ENCODE measurements around the gene PRR11.
"Not testable (repeated sequence)": the region's sequence is repeated elsewhere in the genome, so short reads cannot be mapped to it uniquely, and the experiment has no call there.

Gene PRR11

GRCh38 chr17:59155439-59156177, at the start of gene PRR11:
TSS of gene PRR11 (plus strand) at chr17:59155746. CDS start at chr17:59169753, 14,007 bp downstream.
- H3K4me3 ChIP-seq (ENCODE audit: low read depth, low read length) = peak within 1 kb of the TSS; percentile 91

GRCh38 chr17:59105852-59106462, 49.6 kb upstream of the PRR11 start:
- peak overlapping the region; percentile 91 for H3K4me3 ChIP-seq (ENCODE audit: low read depth, low read length)

GRCh38 chr17:59106463-59107305, 48.9 kb upstream of the PRR11 start, which contains the start of gene TRIM37:
TSS of gene TRIM37 (minus strand) at chr17:59106880. CDS start at chr17:59106461, 419 bp downstream.
- H3K4me3 ChIP-seq (ENCODE audit: low read depth, low read length) = peak within 1 kb of the TSS; percentile 91

DNA sequence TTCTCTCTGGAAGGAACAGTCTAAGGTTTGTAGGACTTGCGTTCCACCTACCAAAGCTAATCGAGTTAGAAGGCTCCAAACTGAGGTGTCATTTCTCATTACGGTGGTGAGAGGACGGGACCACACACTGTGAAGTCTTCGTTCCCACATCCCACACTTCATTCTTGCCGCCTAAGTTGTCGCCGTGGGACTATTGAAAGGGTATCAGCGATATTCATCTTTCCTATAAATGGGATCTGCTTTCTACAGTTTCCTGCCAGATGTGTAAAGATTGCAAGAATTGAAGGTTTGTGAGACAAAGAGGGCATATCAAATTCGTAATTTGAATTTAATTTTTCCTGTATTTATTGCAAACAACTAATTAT, 48.3 kb upstream of the PRR11 start:
- H3K4me3 ChIP-seq (ENCODE audit: low read depth, low read length) = peak overlapping the region; percentile 52

DNA sequence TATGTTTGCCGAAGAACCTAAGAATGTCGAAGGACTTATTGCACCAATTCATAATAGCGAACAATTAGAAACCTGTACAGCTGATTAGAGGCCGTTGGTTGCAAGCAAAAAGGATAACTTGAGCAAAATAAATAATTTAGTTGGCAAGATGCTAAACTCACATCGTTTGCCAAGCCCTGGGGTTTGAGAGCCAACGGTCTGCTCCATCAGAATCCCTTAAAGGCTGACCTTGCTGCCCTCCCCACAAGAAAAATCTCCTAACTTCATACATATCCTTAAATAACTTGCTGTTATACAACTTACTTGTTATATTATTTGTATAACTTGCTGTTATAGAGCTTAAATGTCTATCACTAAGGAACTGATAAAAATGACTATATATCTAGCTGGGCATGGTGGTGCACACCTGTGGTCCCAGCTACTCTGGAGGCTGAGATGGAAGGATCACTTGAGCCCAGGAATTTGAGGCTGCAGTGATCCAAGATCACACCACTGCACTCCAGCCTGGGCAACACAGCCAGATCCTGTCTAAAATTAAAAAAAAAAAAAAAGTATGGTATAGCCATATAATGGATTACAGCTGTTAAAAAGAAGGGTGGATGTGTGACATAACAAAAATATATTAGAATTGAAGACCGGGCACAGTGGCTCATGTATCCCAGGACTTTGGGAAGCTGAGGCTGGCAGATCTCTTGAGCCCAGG, 47.0 kb upstream of the PRR11 start:
- H3K4me3 ChIP-seq (ENCODE audit: low read depth, low read length) = no peak overlapping the region

DNA sequence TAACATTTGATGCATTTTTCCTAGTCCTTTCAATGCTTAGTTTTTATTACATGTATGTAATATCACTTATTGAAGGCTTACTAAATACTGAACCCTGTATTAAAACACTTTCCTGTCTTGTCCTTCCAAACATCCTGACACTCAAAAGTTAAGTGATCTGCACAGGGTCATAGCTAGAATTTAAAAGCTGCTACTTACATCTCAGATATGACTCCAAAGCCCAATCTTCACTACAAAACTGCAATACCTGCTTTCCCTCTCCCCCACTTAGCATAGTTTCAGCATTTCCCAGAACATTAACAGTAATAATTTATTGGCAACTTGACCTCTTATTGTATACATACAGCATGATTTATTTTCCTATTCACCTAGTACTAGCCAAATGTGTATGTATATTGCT, 44.6 kb upstream of the PRR11 start:
- H3K4me3 ChIP-seq (ENCODE audit: low read depth, low read length) = no peak overlapping the region

GRCh38 chr17:59111539-59111938, 44.0 kb upstream of the PRR11 start:
- no peak overlapping the region for H3K4me3 ChIP-seq (ENCODE audit: low read depth, low read length)

- no peak overlapping the region for H3K4me3 ChIP-seq (ENCODE audit: low read depth, low read length)
Observed at GRCh38 chr17:59115474-59115873, 40.1 kb upstream of the PRR11 start.

- no peak overlapping the region for H3K4me3 ChIP-seq (ENCODE audit: low read depth, low read length)
Observed at GRCh38 chr17:59121901-59122480, 33.6 kb upstream of the PRR11 start.

- no peak overlapping the region for H3K4me3 ChIP-seq (ENCODE audit: low read depth, low read length)
Observed at GRCh38 chr17:59124665-59125064, 30.9 kb upstream of the PRR11 start.

GRCh38 chr17:59126809-59127417, 28.6 kb upstream of the PRR11 start:
- no peak overlapping the region for H3K4me3 ChIP-seq (ENCODE audit: low read depth, low read length)

DNA sequence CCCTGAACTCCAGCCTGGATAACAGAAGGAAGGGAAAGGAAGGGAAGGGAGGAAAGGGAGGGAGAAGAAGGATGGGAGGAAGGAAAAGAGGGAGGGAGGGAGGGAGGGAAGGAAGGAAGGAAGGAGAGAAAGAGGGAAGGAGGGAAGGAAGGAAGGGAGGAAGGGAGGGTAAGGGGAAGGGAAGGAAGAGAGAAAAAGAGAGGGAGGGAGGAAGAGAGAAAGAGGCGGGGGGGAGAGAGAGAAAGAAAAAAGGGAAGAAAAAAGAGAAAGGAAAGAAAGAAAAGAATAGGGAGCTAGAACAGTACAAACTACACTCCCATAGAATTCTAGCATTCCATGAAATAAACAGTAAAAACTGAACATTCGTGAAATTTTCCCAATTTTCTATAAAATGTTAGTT, 25.7 kb upstream of the PRR11 start:
- no peak overlapping the region for H3K4me3 ChIP-seq (ENCODE audit: low read depth, low read length)

DNA sequence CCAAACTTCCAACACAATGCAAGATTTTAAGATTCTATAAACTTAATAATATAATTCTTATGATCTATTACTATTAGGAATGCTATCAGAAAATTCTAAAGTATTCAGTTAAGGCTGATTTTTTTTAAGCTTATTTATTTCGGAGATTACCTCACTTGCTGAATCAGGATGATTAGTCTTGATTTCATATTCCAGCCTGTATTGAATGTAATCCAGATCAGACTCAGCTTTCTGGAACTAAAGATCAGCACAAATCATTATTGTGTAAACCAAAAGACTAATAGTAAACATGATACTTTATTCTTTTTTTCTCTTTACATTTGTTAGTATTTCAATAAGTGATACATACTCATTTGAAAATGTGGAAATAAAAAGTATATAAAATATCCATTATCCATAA, 24.4 kb upstream of the PRR11 start:
- no peak overlapping the region for H3K4me3 ChIP-seq (ENCODE audit: low read depth, low read length)

DNA sequence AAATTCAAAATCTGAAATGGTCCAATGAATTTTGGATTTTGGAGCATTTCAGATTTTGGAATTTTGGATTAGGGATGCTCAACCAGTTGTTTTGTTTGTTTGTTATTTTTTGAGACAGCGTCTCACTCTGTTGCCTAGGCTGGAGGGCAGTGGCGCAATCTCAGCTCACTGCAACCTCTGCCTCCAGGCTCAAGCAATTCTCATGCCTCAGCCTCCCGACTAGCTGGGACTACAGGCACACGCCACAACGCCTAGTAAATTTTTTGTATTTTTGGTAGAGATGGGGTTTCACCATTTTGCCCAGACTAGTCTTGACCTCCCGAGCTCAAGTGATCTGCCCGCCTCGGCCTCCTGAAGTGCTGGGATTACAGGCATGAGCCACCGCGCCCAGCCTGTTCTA, 17.2 kb upstream of the PRR11 start:
- H3K4me3 ChIP-seq (ENCODE audit: low read depth, low read length) = not testable (repeated sequence)

DNA sequence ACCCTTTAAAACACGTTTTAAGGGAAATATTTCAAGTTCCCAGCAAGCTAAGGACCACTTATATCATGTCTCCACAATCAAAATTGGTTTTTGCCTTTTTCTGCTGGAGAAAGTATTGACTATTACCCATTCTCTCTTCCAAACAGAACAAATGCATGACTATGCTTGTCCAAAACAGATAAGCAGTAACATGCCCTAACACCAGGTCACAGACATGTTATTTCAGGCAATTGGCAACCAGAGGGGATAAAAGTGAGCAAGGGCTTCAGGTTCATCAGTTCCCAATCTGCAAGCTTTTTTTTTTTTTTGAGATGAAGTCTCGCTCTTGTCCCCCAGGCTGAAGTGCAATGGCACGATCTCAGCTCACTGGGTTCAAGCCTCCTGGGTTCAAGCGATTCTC, 15.6 kb upstream of the PRR11 start:
- no peak overlapping the region for H3K4me3 ChIP-seq (ENCODE audit: low read depth, low read length)

DNA sequence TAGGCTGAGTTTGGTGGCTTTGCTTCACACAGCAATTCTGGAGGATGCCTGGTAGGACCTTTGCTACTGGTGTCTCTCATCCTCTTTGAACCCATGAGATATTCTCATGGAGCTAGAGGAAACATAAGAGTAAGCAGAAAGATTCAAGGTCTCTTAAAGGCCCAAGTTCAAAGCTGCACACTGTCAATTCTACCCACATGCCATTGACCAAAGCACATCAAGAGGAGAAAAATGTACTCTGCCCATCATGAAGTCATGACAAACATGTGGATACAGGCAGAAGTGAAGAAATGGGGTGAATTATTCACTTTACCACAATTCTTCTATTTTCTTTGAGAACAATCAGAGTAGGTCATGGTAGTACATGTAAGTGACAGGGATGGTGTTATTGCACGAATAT, 13.7 kb upstream of the PRR11 start:
- H3K4me3 ChIP-seq (ENCODE audit: low read depth, low read length) = no peak overlapping the region

- H3K4me3 ChIP-seq (ENCODE audit: low read depth, low read length) = no peak overlapping the region
Observed at GRCh38 chr17:59145571-59146096, 9.9 kb upstream of the PRR11 start.

DNA sequence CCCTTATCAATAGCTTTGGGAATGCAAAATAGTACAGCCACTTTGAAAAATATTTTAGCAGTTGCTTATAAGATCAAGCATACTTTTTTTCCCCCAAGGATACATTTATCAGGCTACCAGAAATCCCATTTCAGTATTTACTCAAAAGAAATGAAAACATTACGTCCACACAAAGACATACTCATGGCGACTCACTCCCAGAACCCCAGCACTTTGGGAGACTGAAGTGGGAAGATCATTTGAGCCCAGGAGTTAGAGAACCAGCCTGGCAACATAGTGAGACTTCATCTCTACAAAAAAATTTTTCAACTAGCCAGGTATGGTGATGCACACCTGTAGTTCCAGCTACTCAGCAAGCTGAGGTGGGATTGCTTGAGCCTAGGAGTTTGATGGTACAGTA, 6.5 kb upstream of the PRR11 start:
- H3K4me3 ChIP-seq (ENCODE audit: low read depth, low read length) = no peak overlapping the region

DNA sequence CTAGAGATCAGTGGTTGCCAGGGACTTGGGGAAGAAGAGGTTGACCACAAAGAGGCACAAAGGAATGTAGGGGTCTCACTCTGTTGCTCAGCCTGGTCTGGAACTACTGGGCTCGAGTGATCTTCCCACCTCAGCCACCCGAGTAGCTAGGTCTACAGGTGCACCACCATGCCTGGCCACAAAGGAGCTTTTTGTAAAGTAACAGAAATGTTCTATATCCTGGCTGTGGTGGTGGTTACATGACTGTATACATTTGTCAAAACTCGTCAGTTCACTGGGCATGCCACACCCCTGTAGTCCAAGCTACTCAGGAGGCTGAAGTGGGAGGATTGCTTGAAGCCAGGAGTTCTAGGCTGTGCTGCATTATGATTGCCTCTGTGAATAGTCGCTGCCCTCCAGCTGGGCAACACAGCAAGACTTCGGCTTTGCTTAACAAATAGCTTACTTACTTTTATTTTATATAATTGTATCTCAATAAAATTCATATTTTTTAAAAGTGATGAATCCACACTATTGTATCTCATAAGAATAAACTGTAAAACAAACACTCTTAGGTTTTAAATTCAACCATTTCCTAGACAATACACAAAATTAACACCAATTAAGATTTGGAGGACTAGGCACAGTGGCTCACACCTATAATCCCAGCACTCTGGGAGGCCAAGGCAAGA, 5.6 kb upstream of the PRR11 start:
- no peak overlapping the region for H3K4me3 ChIP-seq (ENCODE audit: low read depth, low read length)

GRCh38 chr17:59151006-59151405, 4.5 kb upstream of the PRR11 start:
- no peak overlapping the region for H3K4me3 ChIP-seq (ENCODE audit: low read depth, low read length)
